ENCODE measurements around the gene BEST2.
"Not testable (repeated sequence)": the region's sequence is repeated elsewhere in the genome, so short reads cannot be mapped to it uniquely, and the experiment has no call there.

The BEST2 gene

GRCh38 chr19:12751635-12752034 is at the start of gene BEST2:
Gene BEST2, plus strand, starts transcription at chr19:12751791. Its CDS starts 802 bp downstream, at chr19:12752593.
- DNase-seq, result no peak

- DNase-seq, result no peak
These were observed 48.5 kb upstream of the BEST2 start for GRCh38 chr19:12703046-12703445.

- DNase-seq, result no peak
These were observed 46.4 kb upstream of the BEST2 start for GRCh38 chr19:12705169-12705568.

- DNase-seq, result no peak
These were observed 45.8 kb upstream of the BEST2 start for GRCh38 chr19:12705654-12706331.

- DNase-seq, result no peak
These were observed 45.3 kb upstream of the BEST2 start for GRCh38 chr19:12706332-12706718.

DNA sequence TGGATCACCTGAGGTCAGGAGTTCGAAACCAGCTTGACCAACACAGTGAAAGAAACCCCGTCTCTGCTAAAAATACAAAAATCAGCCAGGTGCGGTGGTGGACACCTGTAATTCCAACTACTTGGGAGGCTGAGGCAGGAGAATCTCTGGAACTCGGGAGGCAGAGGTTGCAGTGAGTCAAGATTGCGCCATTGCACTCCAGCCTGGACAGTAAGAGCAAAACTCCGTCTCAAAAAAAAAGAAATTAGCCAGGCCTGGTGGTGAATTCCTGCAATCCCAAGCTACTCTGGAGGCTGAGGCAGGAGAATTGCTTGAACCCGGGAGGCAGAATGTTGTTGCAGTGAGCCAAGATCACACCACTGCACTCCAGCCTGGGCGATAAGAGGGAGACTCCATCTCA is 43.0 kb upstream of the BEST2 start:
- DNase-seq, result no peak

DNA sequence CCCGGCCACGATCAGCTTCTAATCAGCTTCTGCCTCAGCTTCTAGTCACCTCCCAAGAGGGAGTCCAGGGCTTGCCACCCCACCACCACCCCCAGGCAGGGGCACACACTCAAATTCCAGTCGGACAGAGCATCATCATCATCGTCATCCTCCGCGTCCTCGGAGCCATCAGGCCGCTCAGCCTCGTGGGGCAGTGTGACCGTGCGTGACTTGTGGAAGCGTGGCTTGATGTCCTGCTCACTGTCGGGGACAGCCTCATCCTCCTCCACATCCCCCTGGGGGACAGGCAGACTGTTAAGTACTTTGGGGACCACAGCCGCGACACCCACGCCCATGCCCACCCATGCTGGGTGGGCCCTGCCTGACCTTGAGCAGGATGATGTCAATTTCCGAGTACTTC is 40.4 kb upstream of the BEST2 start:
- no peak for DNase-seq

DNA sequence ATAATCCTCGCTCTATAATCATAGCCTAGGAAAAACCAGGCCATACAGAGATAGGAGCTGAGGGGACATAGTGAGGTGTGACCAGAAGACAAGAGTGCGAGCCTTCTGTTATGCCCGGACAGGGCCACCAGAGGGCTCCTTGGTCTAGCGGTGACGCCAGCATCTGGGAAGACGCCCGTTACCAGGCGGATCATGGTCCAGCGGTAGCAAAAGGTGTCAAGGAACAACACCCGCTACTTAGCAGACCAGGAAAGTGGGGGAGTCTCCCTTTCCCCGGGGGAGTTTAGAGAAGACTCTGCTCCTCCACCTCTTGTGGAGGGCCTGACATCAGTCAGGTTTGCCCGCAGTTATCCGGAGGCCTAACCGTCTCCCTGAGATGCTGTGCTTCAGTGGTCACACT is 39.5 kb upstream of the BEST2 start:
- DNase-seq, result not testable (repeated sequence)

GRCh38 chr19:12713304-12713703 is 38.3 kb upstream of the BEST2 start:
- not testable (repeated sequence) for DNase-seq

GRCh38 chr19:12715102-12715501 is 36.5 kb upstream of the BEST2 start:
- DNase-seq, result no peak

GRCh38 chr19:12715929-12716328 is 35.7 kb upstream of the BEST2 start:
- no peak for DNase-seq

DNA sequence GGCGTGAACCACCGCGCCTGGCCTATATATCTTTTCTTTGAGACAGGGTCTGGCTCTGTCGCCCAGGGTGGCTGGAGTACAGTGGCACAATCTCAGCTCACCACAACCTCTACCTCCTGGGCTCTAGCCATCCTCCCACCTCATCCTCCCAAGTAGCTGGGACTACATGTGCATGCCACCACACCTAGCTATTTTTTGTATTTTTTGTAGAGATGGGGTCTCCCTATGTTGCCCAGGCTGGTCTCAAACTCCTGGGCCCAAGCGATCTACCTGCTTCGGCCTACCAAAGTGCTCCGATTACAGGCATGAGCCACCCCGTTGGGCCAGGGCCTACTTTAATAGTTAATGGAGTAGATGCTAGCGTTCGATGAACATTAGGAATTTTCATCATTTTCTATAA is 31.3 kb upstream of the BEST2 start:
- no peak for DNase-seq

DNA sequence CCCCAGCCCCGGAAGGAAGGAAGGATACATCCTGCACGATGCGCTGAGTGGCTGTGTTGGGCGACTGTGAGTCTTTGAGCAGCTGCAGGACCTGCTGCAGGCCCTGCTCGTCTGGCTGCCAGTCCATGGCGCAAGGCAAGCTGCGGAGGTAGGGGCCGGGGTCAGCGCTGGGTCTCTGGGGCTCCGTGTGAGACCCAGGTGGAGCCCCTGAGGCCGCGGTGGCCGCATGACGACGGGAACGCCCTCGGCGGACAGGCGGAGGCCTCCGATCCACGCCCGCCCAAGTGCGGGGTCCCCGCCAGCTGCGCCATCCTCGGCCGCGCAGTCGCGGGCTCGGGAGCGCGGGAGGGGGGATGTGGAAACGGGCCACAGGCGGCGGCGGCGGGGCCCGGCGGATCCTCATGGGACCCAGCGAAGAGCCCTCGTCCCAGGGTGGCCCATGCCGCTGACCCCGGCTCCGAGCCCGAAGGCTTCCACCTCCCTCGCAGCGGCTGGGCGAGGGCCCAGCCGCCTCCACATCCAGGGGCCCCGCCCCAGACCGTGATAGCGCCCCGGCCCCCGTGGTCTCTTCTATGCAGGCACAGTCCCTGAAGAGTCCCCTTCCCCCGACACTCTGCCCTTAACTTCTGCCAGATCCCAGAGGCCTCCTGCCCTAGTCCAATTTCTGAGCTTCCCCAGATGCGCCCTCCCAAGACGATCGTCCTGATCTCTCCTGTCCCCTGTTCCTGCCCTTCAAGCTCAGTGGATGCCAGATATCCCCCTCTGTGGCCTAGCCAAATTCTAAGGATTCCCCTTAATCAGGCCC is 30.5 kb upstream of the BEST2 start:
- no peak for DNase-seq

DNA sequence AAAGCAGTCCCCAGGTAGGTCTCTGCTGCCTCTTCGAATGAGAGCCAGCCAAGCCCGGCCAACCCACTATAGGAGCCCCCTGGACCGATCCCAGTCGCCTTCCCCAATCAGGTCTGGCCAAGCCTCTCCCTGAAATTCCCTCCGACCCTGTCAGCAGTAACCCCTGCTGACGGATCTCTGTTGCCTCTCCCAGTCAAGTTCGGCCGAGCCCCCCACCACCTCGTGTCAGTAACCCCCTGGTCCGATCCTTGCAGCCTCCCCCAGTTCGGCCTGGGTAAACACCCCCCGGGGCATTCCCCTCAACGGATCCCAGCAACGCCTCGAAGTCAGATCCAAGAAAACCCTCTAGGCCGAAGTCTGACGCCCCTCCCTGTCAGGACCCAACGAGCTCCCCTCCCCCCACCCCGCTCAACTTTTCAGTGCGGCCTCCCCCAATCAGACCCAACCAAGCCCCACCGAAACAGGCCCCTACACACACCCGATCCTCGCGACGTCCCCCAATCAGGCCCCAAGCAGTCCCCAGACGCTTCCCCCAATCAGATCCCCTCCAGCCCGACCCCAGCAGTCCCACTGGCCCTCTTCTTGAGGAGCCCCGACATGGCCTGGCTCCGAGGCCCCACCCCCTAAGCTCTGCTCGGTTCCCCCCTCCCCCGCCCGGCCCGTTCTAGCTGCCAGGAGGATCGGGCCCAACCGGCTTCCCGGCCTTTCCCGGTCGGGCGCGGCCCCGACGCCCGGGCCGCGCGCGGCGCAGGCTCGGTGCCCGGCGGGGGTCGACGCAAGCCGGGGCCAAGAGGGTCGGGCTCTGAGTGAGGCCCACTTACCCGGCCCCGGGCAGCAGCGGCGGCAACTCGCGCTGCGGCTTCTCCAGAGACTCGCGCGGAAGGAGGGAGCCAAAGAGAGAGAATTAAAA is 29.7 kb upstream of the BEST2 start:
- peak; percentile 82 for DNase-seq

DNA sequence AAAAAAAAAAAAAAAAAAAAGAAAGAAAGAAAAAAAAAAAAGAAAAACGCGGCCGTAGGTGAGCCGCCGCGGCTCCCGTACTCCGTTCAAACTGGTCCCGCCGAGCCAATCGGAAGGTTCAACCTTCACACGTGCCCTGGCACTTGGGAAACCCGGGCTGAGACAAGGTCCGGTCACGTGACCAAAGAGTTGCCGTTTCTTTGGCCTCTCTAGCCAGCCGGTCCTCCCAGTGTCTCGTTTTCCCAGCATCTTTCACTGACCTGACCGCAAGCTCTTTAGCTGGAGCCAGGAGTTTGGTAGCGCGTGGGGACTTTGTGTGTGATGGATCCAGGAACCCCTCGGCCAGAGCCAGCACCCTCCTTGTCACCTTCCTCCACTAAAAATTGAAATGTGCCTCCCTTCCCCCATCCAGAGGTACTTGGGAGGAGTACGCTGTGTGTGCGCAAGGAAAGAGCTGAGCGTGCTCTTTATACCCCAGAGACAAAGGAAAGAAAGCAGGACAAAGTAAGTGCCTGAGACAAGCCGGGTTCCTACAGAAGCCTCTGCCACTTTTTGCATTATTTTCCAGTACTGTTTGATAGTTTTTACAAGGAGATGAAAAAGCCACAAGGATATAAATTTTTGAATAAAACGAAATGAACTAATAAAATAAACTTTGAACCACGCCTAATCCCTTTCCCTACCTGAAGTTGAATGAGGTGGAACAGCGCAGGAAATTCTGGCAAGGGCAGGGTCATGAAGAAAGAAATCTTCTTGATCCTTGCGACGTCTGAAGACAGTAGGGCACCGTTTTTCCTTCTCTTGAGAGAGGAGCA is 28.8 kb upstream of the BEST2 start:
- DNase-seq, result peak; percentile 92

DNA sequence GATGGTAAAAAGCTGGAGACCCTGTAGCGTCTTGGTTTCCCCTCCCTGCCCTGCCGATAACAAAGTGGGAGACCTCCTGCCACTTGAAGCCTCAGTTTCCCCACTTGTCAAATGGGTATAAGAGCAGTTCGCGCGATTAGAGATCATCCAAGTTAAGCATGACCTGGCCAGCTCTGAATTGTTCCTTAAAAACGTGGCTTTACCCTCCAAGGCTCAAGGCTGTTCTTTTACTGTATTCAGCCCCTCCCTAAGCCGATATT is 28.3 kb upstream of the BEST2 start:
- no peak for DNase-seq

DNA sequence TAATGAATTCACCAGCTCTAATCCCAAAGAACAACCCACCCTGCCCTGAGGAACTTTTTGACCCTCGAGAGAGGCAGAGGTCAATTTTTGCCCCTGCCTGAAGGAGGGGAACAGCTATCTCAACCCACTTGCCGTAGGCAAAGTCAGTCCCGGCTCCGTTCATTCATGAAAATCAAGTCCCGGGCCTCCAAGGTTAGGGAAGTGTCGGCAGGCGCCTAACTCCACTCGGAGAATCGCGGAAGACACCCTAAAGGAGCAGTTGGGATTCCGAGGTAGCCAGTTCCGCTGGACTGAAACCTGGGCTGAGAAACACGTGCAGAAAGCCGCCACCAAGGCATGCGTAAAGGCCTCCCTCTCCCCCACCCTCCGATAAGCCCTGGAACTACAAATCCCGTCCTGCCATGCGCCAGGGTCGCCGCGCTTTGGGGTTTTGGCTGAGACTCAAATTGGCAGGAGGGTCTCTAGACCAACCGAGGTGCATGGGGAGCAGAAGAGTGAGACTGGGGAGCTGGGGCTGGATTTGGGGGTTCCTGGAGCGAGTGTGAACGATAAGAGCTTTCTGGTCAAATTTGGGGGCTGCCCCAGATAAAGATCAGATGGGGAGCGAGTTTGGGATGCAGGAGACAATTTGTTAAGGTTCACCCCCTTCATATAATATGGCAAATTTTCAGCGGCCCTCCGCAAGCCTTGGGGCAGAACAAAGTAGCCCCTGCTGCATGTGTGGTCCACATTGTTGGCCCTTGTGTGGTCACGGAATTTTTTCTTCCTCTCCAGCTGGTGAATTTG is 27.8 kb upstream of the BEST2 start, which contains the start of gene TNPO2:
TNPO2 (minus strand) TSS at position 292 of the 786 bp plus-strand sequence. CDS start 2,955 bp downstream, outside the sequence.
- peak; percentile 88 for DNase-seq

GRCh38 chr19:12725612-12726011 is 26.0 kb upstream of the BEST2 start:
- not testable (repeated sequence) for DNase-seq

GRCh38 chr19:12726988-12727316 is 24.6 kb upstream of the BEST2 start:
- no peak for DNase-seq

GRCh38 chr19:12727745-12728433 is 23.7 kb upstream of the BEST2 start:
- no peak for DNase-seq

GRCh38 chr19:12730064-12730463 is 21.5 kb upstream of the BEST2 start:
- no peak for DNase-seq

All from activated CD8-positive, alpha-beta memory T cell treated with anti-CD3 and anti-CD28 coated beads, Interleukin-2, amount 50 U/mL, for 48 hours (primary cell).